Measurements from ENCODE around the gene DCLK2. TPM values are rescaled to one million over a fixed set of nuclear protein-coding genes. Genes with fewer than 3 reads are reported as not detected.

DCLK2 gene
- total and polyA plus RNA-seq, 2 of the 4 experiments (the other 2 are of a cell fraction): 11.3 to 15.5 TPM

GRCh38 chr4:150072906-150073714 lies 5.1 kb upstream of the DCLK2 start:
- Histone ChIP-seq H3K23ac (ENCODE audit: low read depth, low read length) (no peak overlapping the region), H4K91ac (ENCODE audit: insufficient read depth, low read depth, low read length) (no peak overlapping the region; the same call in 1 of the 2 replicates), H3K79me1 (ENCODE audit: low read depth in 1 of 2, low read length in 2 of 2) (no peaks in the 10 kb centered on the region), H3K18ac (ENCODE audit: low read depth, low read length) (peak overlapping the region; percentile 51), H4K8ac (ENCODE audit: low read depth in 2 of 2, low read length in 2 of 2) (peak overlapping the region in 1 of 2 experiments; percentile 63; a peak in 2 of 4 replicates), H3K36me3 (ENCODE audit: control insufficient read depth, insufficient read depth, low read length) (no peaks in the 10 kb centered on the region), H2AK9ac (replicated peaks; ENCODE audit: low read depth, low read length, poor library complexity) (no peak overlapping the region), H3K4me1 (ENCODE audit: control insufficient read depth, insufficient read depth, low read length) (peaks cover 5% of the 10 kb centered on the region; the same call in 1 of the 2 replicates), H3K4me2 (ENCODE audit: low read depth, low read length) (peak overlapping the region; percentile 63; the same call in 1 of the 2 replicates), H2AK5ac (ENCODE audit: low read depth, low read length) (no peak overlapping the region; the same call in 1 of the 2 replicates), H3K9me1 (ENCODE audit: insufficient read depth, low read length) (0 out of 2 replicates have a peak, but pooled peaks cover 2% of the 10 kb centered on the region), H3K27me3 (ENCODE audit: control insufficient read depth, insufficient read depth, low read length) (no peaks in the 10 kb centered on the region), H3K4me3 (ENCODE audit: insufficient read depth, low read depth, low read length) (no peak overlapping the region), H3K56ac (ENCODE audit: extremely low read depth, insufficient read depth, low read length) (peak overlapping the region; percentile 58; the same call in 1 of the 2 replicates), H3K27ac (ENCODE audit: insufficient read depth, low read length) (peak overlapping the region; percentile 61; the same call in 1 of the 2 replicates), H3K9ac (ENCODE audit: low read depth, low read length) (no peak overlapping the region), H2AFZ (replicated peaks; ENCODE audit: low read length, poor library complexity) (no peak overlapping the region), H2BK15ac (ENCODE audit: low read depth, low read length) (no peak overlapping the region; the same call in 2 of the 3 replicates), H3K9me3 (ENCODE audit: control insufficient read depth, insufficient read depth, low read length) (no peaks in the 10 kb centered on the region), H2BK5ac (ENCODE audit: low read depth, low read length, poor library complexity, severe bottlenecking) (peak overlapping the region; percentile 90), H4K5ac (ENCODE audit: low read depth, low read length) (no peak overlapping the region), H4K20me1 (ENCODE audit: insufficient read depth, low read length) (no peaks in the 10 kb centered on the region), H2BK120ac (ENCODE audit: low read depth, low read length) (peak overlapping the region; percentile 56), H3K14ac (replicated peaks; ENCODE audit: low read depth, low read length) (no peak overlapping the region), H2BK20ac (ENCODE audit: low read depth, low read length) (peak overlapping the region; percentile 41; the same call in 1 of the 2 replicates), H3K4ac (ENCODE audit: low read depth, low read length) (peak overlapping the region; percentile 14; the same call in 1 of the 2 replicates)
- no CpG with 5 or more reads among the region's 2 CpGs for WGBS, 2 experiments (ENCODE audit: extremely low coverage in 2 of 2, insufficient read length in 1 of 2)
- TF ChIP-seq RAD21 (IDR thresholded peaks at IDR 0.05; ENCODE audit: low read length) (no peak), CHD1 (IDR thresholded peaks at IDR 0.05; ENCODE audit: low read depth, low read length) (no peak), RFX5 (IDR thresholded peaks at IDR 0.05; ENCODE audit: low read depth, low read length) (0 out of 2 replicates have a peak, but pooled peaks have one; percentile 6), NFE2L2 (IDR thresholded peaks at IDR 0.05; ENCODE audit: low read depth, low read length) (peak; percentile 91), CEBPB (IDR thresholded peaks at IDR 0.05; ENCODE audit: low read depth, low read length) (peak; percentile 82), MAFK (IDR thresholded peaks at IDR 0.05; ENCODE audit: low read depth, low read length) (peak; percentile 80)
- peak; percentile 53 for ATAC-seq (ENCODE audit: low read depth)
- POLR2A ChIA-PET (ENCODE audit: unreplicated experiment): no interaction called here
- in situ Hi-C loops (cut with MboI; ENCODE audit: low sequenced_read_pairs) (loop anchor here (5.0 kb wide), 1 partner anchor 61 kb away; no protein-coding TSS in a partner anchor), intact Hi-C loops (cut with micrococcal nuclease) (no loop called here), dilution Hi-C loops (cut with HindIII; ENCODE audit: low sequenced_read_pairs, unreplicated experiment) (no loop called here)
- BruUV-seq (replicated peaks): no TSS peak
- peak; percentile 97 for DNase-seq
- CTCF ChIA-PET: no interaction called here

Measured in IMR-90 (cell line).